ENCODE results near the gene KRT75. TPM values are rescaled to one million over a fixed set of nuclear protein-coding genes. Genes with fewer than 3 reads are reported as not detected.

Gene KRT75
- total RNA-seq, 6 experiments from 2014 or later, result not detected

- no peak overlapping the region for H3K27ac ChIP-seq
- no CpG with 5 or more reads among the region's 19 CpGs for WGBS (ENCODE audit: insufficient coverage, low coverage, low lambda C conversion rate, missing lambda C conversion rate)
- H3K9me3 ChIP-seq, result no peaks in the 10 kb centered on the region
- no peak overlapping the region for H3K4me3 ChIP-seq
- ATAC-seq, result peak in 1 of 4 donors; percentile 23
- intact Hi-C loops (cut with DNase I), result loop anchor here in 1 of 2 donors (10.0 kb wide), 1 partner anchor 497 kb away; no protein-coding TSS in a partner anchor
- H3K27me3 ChIP-seq, result no peaks in the 10 kb centered on the region
- peak in 1 of 3 donors; percentile 14 for DNase-seq
- no peaks in the 10 kb centered on the region for H3K4me1 ChIP-seq
- no peak for TF ChIP-seq POLR2A (IDR thresholded peaks at IDR 0.05)
- TF ChIP-seq CTCF (IDR thresholded peaks at IDR 0.05), result no peak
- H3K36me3 ChIP-seq, result no peaks in the 10 kb centered on the region
These were observed 56.1 kb downstream of the KRT75 start for GRCh38 chr12:52378091-52378490.

- ATAC-seq, result no peak
- Histone ChIP-seq H3K36me3 (no peaks in the 10 kb centered on the region), H3K9me3 (no peaks in the 10 kb centered on the region), H3K27me3 (no peaks in the 10 kb centered on the region), H3K4me3 (no peak overlapping the region), H3K4me1 (no peaks in the 10 kb centered on the region), H3K27ac (no peak overlapping the region)
- no peak for TF ChIP-seq CTCF (IDR thresholded peaks at IDR 0.05)
- no peak for TF ChIP-seq POLR2A (IDR thresholded peaks at IDR 0.05)
- DNase-seq, result no peak
- intact Hi-C loops (cut with DNase I), result loop anchor here in 1 of 2 donors (10.0 kb wide), 1 partner anchor 498 kb away; no protein-coding TSS in a partner anchor
- WGBS (ENCODE audit: insufficient coverage, low coverage, low lambda C conversion rate, missing lambda C conversion rate), result 79% methylated on average over 3 of the region's 8 CpGs
These were observed 56.9 kb downstream of the KRT75 start for GRCh38 chr12:52377266-52377665.

Other genes with a start within 250 kb of the KRT75 start
- under 1 TPM; 0.09 to 0.51 (median 0.15) TPM for gene KRT80, start 242.4 kb downstream of the KRT75 start, total RNA-seq
- 10 to 100 TPM in 3 of 6 experiments, 1 to 10 TPM in 3; 3.4 to 19.2 (median 10.7) TPM for gene KRT7, start 201.1 kb downstream of the KRT75 start, total RNA-seq
- gene KRT86, start 159.7 kb downstream of the KRT75 start, total RNA-seq, result not detected
- gene KRT81, start 142.8 kb downstream of the KRT75 start, total RNA-seq, result under 1 TPM in 1 of 6 experiments, not detected in 5; 0.13 TPM
- gene KRT83, start 113.0 kb downstream of the KRT75 start, total RNA-seq, result not detected
- not detected for gene KRT85, start 66.9 kb downstream of the KRT75 start, total RNA-seq
- not detected for gene KRT84, start 48.7 kb downstream of the KRT75 start, total RNA-seq
- not detected for gene KRT82, start 28.0 kb downstream of the KRT75 start, total RNA-seq
- gene KRT6B, start 17.8 kb upstream of the KRT75 start, total RNA-seq, result under 1 TPM in 1 of 6 experiments, not detected in 5; 0.13 TPM
- gene KRT6C, start 39.4 kb upstream of the KRT75 start, total RNA-seq, result under 1 TPM in 1 of 6 experiments, not detected in 5; 0.15 TPM
- 1 to 10 TPM in 1 of 6 experiments, not detected in 5; 1.2 TPM for gene KRT6A, start 58.9 kb upstream of the KRT75 start, total RNA-seq
- under 1 TPM in 1 of 6 experiments, not detected in 5; 0.66 TPM for gene KRT5, start 86.0 kb upstream of the KRT75 start, total RNA-seq
- not detected for gene KRT71, start 118.8 kb upstream of the KRT75 start, total RNA-seq
- not detected for gene KRT74, start 139.5 kb upstream of the KRT75 start, total RNA-seq
- gene KRT72, start 167.1 kb upstream of the KRT75 start, total RNA-seq, result not detected
- not detected for gene KRT73, start 184.2 kb upstream of the KRT75 start, total RNA-seq
- gene KRT2, start 217.8 kb upstream of the KRT75 start, total RNA-seq, result not detected
- not detected for gene KRT1, start 246.0 kb upstream of the KRT75 start, total RNA-seq

All from right lobe of liver (tissue), 6 donors.